Liver (tissue), 9 donors: Measurements from ENCODE around the gene PRCC. TPM values are rescaled to one million over a fixed set of nuclear protein-coding genes. Genes with fewer than 3 reads are reported as not detected.

ENCODE experiments used
- DNase-seq: peaks from one replicate; pipeline ENCODE4 v3.0.0-alpha.2; 2017; ENCODE audit warnings: low spot score
- H3K27ac ChIP-seq, 2 donors: one replicate each; pipeline ENCODE4 v1.7.0; 2013; ENCODE audit warnings: inconsistent platforms in 2 of 2, low read length in 2 of 2, control low read depth in 1 of 2, low read depth in 1 of 2, mild to moderate bottlenecking in 1 of 2
- H3K27me3 ChIP-seq, 4 donors: one replicate each; pipeline versions ENCODE4 v1.6.1 to v1.7.0; 2013; ENCODE audit warnings: low read length in 3 of 4, inconsistent platforms in 1 of 4, mild to moderate bottlenecking in 1 of 4, moderate library complexity in 1 of 4; ENCODE audit not compliant: control insufficient read depth in 4 of 4, insufficient read depth in 4 of 4
- H3K36me3 ChIP-seq, 4 donors: one replicate each; pipeline versions ENCODE4 v1.6.1 to v1.7.0; 2013; ENCODE audit warnings: low read length in 3 of 4, mild to moderate bottlenecking in 3 of 4, low read depth in 1 of 4, moderate library complexity in 1 of 4; ENCODE audit not compliant: control insufficient read depth in 4 of 4, insufficient read depth in 3 of 4
- H3K4me1 ChIP-seq, 4 donors: one replicate each; pipeline versions ENCODE4 v1.6.1 to v1.7.0; 2013; ENCODE audit warnings: low read length in 3 of 4, mild to moderate bottlenecking in 3 of 4, moderate library complexity in 1 of 4; ENCODE audit not compliant: control insufficient read depth in 4 of 4, insufficient read depth in 4 of 4
- H3K4me3 ChIP-seq, 3 donors: one replicate each; pipeline versions ENCODE4 v1.6.1 to v1.7.0; 2013; ENCODE audit warnings: low read length in 3 of 3, control low read depth in 1 of 3, low read depth in 1 of 3, mild to moderate bottlenecking in 1 of 3
- H3K9ac ChIP-seq, 2 donors: one replicate each; pipeline ENCODE4 v1.7.0; 2013; ENCODE audit warnings: low read length in 2 of 2, mild to moderate bottlenecking in 2 of 2, moderate library complexity in 2 of 2, control low read depth in 1 of 2, low read depth in 1 of 2
- H3K9me3 ChIP-seq, 4 donors: one replicate each; pipeline versions ENCODE4 v1.6.1 to v1.7.0; 2013; ENCODE audit warnings: low read length in 3 of 4; ENCODE audit not compliant: control insufficient read depth in 4 of 4
- ATF3 ChIP-seq: IDR thresholded peaks from 2 replicates; pipeline ENCODE4 v1.6.1; 2016; ENCODE audit warnings: antibody characterized with exemption
- CTCF ChIP-seq: fragments of 150-350 bp; IDR thresholded peaks from 2 replicates; pipeline ENCODE4 v1.5.1; 2017; ENCODE audit warnings: improper control_type of control experiment, low read depth, low read length; ENCODE audit not compliant: missing input control
- EGR1 ChIP-seq, 2 donors: IDR thresholded peaks; 2 replicates each; pipeline ENCODE4 v1.6.1; 2016 to 2018; ENCODE audit warnings: antibody characterized with exemption in 2 of 2, low read depth in 2 of 2
- FOXA1 ChIP-seq: IDR thresholded peaks from 2 replicates; pipeline ENCODE4 v1.6.1; 2016; ENCODE audit warnings: antibody characterized with exemption
- FOXA2 ChIP-seq: IDR thresholded peaks from 2 replicates; pipeline ENCODE4 v1.6.1; 2016; ENCODE audit warnings: antibody characterized with exemption
- GABPA ChIP-seq, 2 donors: IDR thresholded peaks in 1 of 2; conservative IDR thresholded peaks in 1 of 2; 2 replicates each; pipeline ENCODE4 v1.6.1; 2016; ENCODE audit warnings: antibody characterized with exemption in 2 of 2, mild to moderate bottlenecking in 1 of 2, moderate library complexity in 1 of 2
- HNF4A ChIP-seq, 2 donors: conservative IDR thresholded peaks; 2 replicates each; pipeline ENCODE4 v1.6.1; 2016; ENCODE audit warnings: antibody characterized with exemption in 2 of 2, mild to moderate bottlenecking in 2 of 2
- HNF4G ChIP-seq: IDR thresholded peaks from 2 replicates; pipeline ENCODE4 v1.6.1; 2016; ENCODE audit warnings: antibody characterized with exemption
- JUND ChIP-seq, 2 donors: IDR thresholded peaks; 2 replicates each; pipeline ENCODE4 v1.6.1; 2016; ENCODE audit warnings: antibody characterized with exemption in 2 of 2
- MAX ChIP-seq: IDR thresholded peaks from 2 replicates; pipeline ENCODE4 v1.6.1; 2016; ENCODE audit warnings: antibody characterized with exemption
- NR2F2 ChIP-seq: IDR thresholded peaks from 2 replicates; pipeline ENCODE4 v1.6.1; 2016; ENCODE audit warnings: antibody characterized with exemption
- RAD21 ChIP-seq, 2 donors: IDR thresholded peaks; 2 replicates each; pipeline ENCODE4 v1.6.1; 2016; ENCODE audit warnings: antibody characterized with exemption in 2 of 2, mild to moderate bottlenecking in 2 of 2
- REST ChIP-seq: IDR thresholded peaks from 2 replicates; pipeline ENCODE4 v1.6.1; 2016; ENCODE audit warnings: antibody characterized with exemption, mild to moderate bottlenecking
- RXRA ChIP-seq, 2 donors: IDR thresholded peaks; 2 replicates each; pipeline ENCODE4 v1.6.1; 2017 to 2018; ENCODE audit warnings: antibody characterized with exemption in 2 of 2, mild to moderate bottlenecking in 1 of 2
- SP1 ChIP-seq: IDR thresholded peaks from 2 replicates; pipeline ENCODE4 v1.6.1; 2018; ENCODE audit warnings: antibody characterized with exemption, mild to moderate bottlenecking
- TAF1 ChIP-seq: conservative IDR thresholded peaks from 2 replicates; pipeline ENCODE4 v1.6.1; 2016; ENCODE audit warnings: antibody characterized with exemption, mild to moderate bottlenecking
- YY1 ChIP-seq: IDR thresholded peaks from 2 replicates; pipeline ENCODE4 v1.6.1; 2016; ENCODE audit warnings: antibody characterized with exemption, mild to moderate bottlenecking
- whole genome bisulfite sequencing: extraction: QIAGEN DNeasy Blood & Tissue Kit; methylation state at CpG from one replicate; pipeline ENCODE4 v1.1.7; 2013; 5-methylcytosine and 5-hydroxymethylcytosine counted together
- polyA plus RNA-seq, 2 donors: library from polyadenylated mRNA; stranded (reverse) in 1 of 2; unstranded in 1 of 2; fragments of 200-250 nt in 1 of 2; fragments of >200 nt in 1 of 2; fragmentation: Nextera tagmentation in 1 of 2; extraction: Ambion mirVana in 1 of 2; gene quantifications; one replicate each; pipeline versions ENCODE4 v1.2.1 to v1.2.3, GENCODE V29; 2013 to 2015
- total RNA-seq, 2 donors: library from RNA; depleted of rRNA; stranded (reverse); fragments of >200 nt; gene quantifications; one replicate each; pipeline ENCODE4 v1.2.3, GENCODE V29; 2014
- donor health status: healthy.
- donor health status: healthy.
- donor health status: healthy.
- donor health status: healthy.
- donor health status: healthy.

PRCC gene
- total and polyA plus RNA-seq, 4 donors: 8.8 to 19.3 (median 14.3) TPM

- peak; percentile 56 for DNase-seq
- TF ChIP-seq MAX (no peak), JUND (IDR thresholded peaks at IDR 0.05) (no peak), FOXA2 (no peak), RXRA (IDR thresholded peaks at IDR 0.05) (no peak), CTCF (peak; percentile 87), GABPA (IDR thresholded peaks at IDR 0.05 in 1 of 2, conservative IDR thresholded peaks at IDR 0.05 in 1 of 2) (no peak), TAF1 (no peak), HNF4G (no peak), HNF4A (conservative IDR thresholded peaks at IDR 0.05) (no peak), YY1 (no peak), ATF3 (no peak), RAD21 (IDR thresholded peaks at IDR 0.05) (peak; percentile 92 to 93), FOXA1 (no peak), SP1 (no peak)
- no peaks in the 10 kb centered on the region for H3K4me1 ChIP-seq
- no peaks in the 10 kb centered on the region for H3K9me3 ChIP-seq
- no peak overlapping the region for H3K9ac ChIP-seq
- H3K27me3 ChIP-seq: peaks cover 0 to 4% (median 1%) of the 10 kb centered on the region in 4 donors
- 34% methylated on average over 7 of the region's 7 CpGs for WGBS
- no peaks in the 10 kb centered on the region for H3K36me3 ChIP-seq
- H3K4me3 ChIP-seq: no peak overlapping the region
- no peak overlapping the region for H3K27ac ChIP-seq
Observed at GRCh38 chr1:156838972-156839371, 71.6 kb downstream of the PRCC start.

GRCh38 chr1:156839426-156840109, 72.2 kb downstream of the PRCC start:
- DNase-seq: no peak
- TF ChIP-seq SP1 (no peak), JUND (IDR thresholded peaks at IDR 0.05) (no peak), REST (no peak), RXRA (IDR thresholded peaks at IDR 0.05) (no peak), CTCF (no peak), NR2F2 (no peak), ATF3 (no peak), HNF4G (no peak), GABPA (IDR thresholded peaks at IDR 0.05 in 1 of 2, conservative IDR thresholded peaks at IDR 0.05 in 1 of 2) (no peak), FOXA2 (no peak), EGR1 (IDR thresholded peaks at IDR 0.05; ENCODE audit: low read depth in 2 of 2) (no peak)
- H3K9me3 ChIP-seq: no peaks in the 10 kb centered on the region
- H3K36me3 ChIP-seq: no peaks in the 10 kb centered on the region
- no peaks in the 10 kb centered on the region for H3K4me1 ChIP-seq
- H3K27ac ChIP-seq: no peak overlapping the region
- WGBS: 37% methylated on average over 9 of the region's 9 CpGs
- peaks cover 0 to 5% (median 3%) of the 10 kb centered on the region in 4 donors for H3K27me3 ChIP-seq
- H3K4me3 ChIP-seq: no peak overlapping the region
- no peak overlapping the region for H3K9ac ChIP-seq
